ENCODE measurements around the gene TRIM41. TPM values are rescaled to one million over a fixed set of nuclear protein-coding genes. Genes with fewer than 3 reads are reported as not detected.
A peak's percentile ranks its signal among the peaks of the same experiment; 100 is the strongest.
"Not testable (repeated sequence)": the region's sequence is repeated elsewhere in the genome, so short reads cannot be mapped to it uniquely, and the experiment has no call there.

Gene TRIM41
- polyA plus RNA-seq, 3 donors, result 30.5 to 35.2 (median 32.2) TPM

- DNase-seq (ENCODE audit: low read depth in 3 of 3, low spot score in 2 of 3), result not testable (repeated sequence)
These were observed 14.1 kb upstream of the TRIM41 start for GRCh38 chr5:181209006-181209405.

DNA sequence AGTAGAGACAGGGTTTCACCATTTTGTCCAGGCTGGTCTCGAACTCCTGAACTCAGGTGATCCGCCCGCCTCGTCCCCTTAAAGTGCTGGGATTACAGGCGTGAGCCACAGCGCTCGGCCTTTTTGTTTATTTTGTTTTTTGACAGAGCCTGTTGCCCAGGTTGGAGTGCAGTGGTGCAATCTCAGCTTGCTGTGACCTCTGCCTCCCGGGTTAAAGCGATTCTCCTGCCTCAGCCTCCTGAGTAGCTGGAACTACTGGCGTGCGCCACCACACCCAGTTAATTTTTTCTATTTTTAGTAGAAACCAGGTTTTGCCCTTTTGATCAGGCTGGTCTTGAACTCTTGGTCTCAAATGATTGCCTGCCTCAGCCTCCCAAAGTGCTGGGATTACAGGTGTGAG lies 12.9 kb upstream of the TRIM41 start:
- DNase-seq (ENCODE audit: low read depth in 3 of 3, low spot score in 2 of 3), result not testable (repeated sequence)

- not testable (repeated sequence) for DNase-seq (ENCODE audit: low read depth in 3 of 3, low spot score in 2 of 3)
These were observed 12.4 kb upstream of the TRIM41 start for GRCh38 chr5:181210698-181211097.

DNA sequence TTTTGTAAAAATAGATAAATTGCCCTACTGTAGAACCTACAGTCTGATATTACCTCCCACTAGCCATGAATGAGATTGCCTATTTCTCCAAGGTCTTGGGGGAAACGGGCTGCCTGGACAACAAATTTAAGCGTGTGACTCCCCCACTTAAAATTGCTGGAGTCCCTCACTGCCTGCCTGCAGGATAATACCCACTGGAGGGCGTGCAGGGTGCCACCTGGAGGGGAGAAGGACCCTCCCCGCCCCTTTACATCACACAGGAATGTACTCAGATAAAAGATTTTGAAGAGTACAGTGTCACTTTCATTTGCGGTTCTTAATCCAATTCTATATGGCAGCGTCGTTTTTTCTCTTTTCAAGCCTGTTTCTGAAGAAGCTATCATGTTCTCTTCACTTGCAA lies 11.9 kb upstream of the TRIM41 start:
- no peak for DNase-seq (ENCODE audit: low read depth in 3 of 3, low spot score in 2 of 3)

DNA sequence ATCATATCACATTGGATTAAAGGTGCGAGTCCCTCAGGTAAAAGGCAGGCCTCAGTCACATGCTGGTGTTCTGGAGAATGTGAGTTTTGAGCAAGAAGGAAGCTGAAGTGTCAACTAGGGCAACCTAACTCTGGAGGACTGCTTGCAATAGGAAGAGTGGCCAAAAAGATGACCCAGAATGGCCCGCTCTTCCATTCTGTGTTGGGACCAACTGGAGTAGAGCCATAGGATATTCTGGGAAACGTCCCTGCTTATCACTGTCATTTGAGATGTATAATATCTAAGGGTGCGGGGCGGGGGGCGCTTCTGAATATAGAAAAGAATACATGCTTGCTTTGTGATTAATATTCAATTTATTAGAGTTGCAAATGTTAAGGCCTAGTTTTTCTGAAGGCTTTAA lies 11.0 kb upstream of the TRIM41 start:
- no peak for DNase-seq (ENCODE audit: low read depth in 3 of 3, low spot score in 2 of 3)

GRCh38 chr5:181212934-181213333 lies 10.1 kb upstream of the TRIM41 start:
- no peak for DNase-seq (ENCODE audit: low read depth in 3 of 3, low spot score in 2 of 3)

DNA sequence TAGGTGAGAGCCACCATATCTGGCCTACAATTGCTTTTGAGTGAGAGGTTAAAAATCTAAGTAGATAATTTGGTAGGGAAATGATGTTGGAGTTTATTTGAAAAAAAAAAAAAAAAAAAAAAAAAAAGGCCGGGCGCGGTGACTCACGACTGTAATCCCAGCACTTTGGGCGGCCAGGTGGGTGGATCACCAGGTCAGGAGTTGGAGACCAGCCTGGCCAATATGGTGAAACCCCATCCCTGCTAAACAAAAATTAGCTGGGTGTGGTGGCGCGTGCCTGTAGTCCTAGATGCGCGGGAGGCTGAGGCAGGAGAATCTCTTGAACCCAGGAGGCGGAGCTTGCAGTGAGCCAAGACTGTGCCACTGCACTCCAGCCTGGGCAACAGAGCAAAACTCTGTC lies 8.8 kb upstream of the TRIM41 start:
- DNase-seq (ENCODE audit: low read depth in 3 of 3, low spot score in 2 of 3), result not testable (repeated sequence)

GRCh38 chr5:181215997-181216989 lies 6.8 kb upstream of the TRIM41 start:
- DNase-seq (ENCODE audit: low read depth in 3 of 3, low spot score in 2 of 3), result no peak

DNA sequence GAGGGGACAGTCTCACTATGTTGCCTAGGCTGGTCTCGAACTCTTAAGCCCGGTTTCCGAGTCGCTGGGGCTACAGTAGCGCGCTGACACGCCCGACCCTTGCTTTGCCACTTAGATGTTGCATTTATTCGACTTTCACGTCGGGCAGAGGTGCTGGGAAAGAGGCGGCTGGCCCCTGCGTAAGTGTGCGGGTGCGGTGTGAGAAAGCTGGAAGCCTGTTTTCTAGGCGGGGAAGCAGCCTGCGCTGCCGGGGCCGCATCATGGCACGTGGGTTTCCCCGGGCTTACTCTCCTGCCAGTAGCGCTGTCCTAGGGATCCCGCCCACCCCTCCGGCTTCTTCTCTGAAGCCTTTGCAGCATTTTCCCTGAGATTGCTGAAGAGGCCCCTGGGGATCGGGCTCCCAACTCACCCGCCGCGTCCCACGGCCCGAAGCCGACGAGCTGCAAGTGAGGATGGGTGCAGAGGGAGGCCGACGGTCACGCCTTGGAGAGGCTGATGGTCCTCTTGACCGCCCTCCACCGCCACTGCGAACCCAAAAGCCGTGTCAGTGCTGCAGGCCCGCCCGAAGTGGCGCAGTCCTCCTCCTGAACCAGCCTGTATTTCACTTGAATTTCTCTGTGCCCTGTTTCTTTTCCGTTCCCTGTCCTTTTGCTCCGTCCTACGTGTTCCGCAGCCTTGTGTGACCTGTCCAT lies 5.8 kb upstream of the TRIM41 start:
- peak in 1 of 3 donors; percentile 40 for DNase-seq (ENCODE audit: low read depth in 3 of 3, low spot score in 2 of 3)

GRCh38 chr5:181217803-181218062 lies 5.3 kb upstream of the TRIM41 start:
- DNase-seq (ENCODE audit: low read depth in 3 of 3, low spot score in 2 of 3), result no peak

- no peak for DNase-seq (ENCODE audit: low read depth in 3 of 3, low spot score in 2 of 3)
These were observed 4.3 kb upstream of the TRIM41 start for GRCh38 chr5:181218795-181219124.

GRCh38 chr5:181219262-181220177 lies 3.6 kb upstream of the TRIM41 start:
- DNase-seq (ENCODE audit: low read depth in 3 of 3, low spot score in 2 of 3), result no peak

DNA sequence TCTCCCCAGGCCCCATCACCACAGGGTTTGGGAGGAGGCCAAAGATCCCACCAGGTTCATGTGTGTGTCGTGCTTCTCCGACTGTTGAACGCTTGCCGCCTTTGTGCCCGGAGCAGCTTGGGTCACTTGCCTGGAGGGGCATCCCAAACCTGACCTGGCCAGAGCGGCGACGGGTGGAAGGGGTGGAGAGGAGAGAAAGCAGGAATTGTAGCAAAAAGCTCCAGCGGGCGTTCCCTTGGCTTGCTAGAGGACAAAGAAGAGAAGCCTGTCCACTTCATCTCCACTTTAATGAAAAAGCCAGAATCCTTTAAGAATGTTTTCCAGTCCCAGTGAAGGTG lies 2.9 kb upstream of the TRIM41 start:
- no peak for DNase-seq (ENCODE audit: low read depth in 3 of 3, low spot score in 2 of 3)

GRCh38 chr5:181221105-181221791 lies 1.8 kb upstream of the TRIM41 start:
- no peak for DNase-seq (ENCODE audit: low read depth in 3 of 3, low spot score in 2 of 3)

GRCh38 chr5:181221792-181222629 lies 1.1 kb upstream of the TRIM41 start:
- peak in 1 of 3 donors; percentile 89 for DNase-seq (ENCODE audit: low read depth in 3 of 3, low spot score in 2 of 3)

GRCh38 chr5:181222630-181223057 lies 437 bp upstream of the TRIM41 start:
- DNase-seq (ENCODE audit: low read depth in 3 of 3, low spot score in 2 of 3), result no peak

DNA sequence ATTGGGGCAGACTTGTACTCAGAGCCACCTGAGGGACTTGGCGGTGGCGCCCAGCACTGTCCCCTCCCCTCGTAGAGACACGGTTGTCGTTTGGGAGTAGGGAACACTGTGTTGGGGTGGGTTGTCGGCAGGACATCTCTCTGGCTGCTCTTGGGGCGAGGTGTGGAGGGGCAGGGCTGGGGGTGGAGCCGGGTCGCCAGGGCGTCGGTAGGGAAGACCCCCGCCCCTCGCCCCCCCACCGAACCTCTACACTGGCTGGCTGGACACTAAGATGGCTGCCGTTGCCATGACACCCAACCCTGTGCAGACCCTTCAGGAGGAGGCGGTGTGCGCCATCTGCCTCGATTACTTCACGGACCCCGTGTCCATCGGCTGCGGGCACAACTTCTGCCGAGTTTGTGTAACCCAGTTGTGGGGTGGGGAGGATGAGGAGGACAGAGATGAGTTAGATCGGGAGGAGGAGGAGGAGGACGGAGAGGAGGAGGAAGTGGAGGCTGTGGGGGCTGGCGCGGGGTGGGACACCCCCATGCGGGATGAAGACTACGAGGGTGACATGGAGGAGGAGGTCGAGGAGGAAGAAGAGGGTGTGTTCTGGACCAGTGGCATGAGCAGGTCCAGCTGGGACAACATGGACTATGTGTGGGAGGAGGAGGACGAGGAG lies 778 bp downstream of the TRIM41 start:
- no peak for DNase-seq (ENCODE audit: low read depth in 3 of 3, low spot score in 2 of 3)

DNA sequence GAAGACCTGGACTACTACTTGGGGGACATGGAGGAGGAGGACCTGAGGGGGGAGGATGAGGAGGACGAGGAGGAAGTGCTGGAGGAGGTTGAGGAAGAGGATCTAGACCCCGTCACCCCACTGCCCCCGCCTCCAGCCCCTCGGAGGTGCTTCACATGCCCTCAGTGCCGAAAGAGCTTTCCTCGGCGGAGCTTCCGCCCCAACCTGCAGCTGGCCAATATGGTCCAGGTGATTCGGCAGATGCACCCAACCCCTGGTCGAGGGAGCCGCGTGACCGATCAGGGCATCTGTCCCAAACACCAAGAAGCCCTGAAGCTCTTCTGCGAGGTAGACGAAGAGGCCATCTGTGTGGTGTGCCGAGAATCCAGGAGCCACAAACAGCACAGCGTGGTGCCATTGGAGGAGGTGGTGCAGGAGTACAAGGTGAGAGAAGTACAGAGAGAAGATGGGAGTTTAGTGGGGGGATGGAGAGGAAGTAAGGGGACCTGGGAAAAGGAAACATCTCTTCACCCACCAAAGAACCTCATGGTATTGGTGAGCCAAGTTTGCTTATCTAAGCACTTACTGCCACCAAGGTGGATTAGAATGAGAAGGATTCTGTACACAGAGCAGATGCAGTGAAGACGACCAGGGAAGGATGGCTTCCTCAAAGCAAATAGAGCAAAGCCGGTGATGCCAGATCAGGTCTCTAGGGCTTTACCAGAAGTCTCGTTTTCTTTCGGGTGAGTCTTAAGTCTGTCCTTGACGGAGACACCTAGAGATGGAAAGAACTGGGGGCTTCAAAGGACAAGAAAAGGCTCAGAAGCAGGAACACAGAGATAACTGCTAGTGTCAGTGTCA lies 1.5 kb downstream of the TRIM41 start:
- DNase-seq (ENCODE audit: low read depth in 3 of 3, low spot score in 2 of 3), result no peak

All from right renal cortex interstitium (tissue), 3 donors.